ENCODE data around the gene RBM18. TPM values are rescaled to one million over a fixed set of nuclear protein-coding genes. Genes with fewer than 3 reads are reported as not detected.

The RBM18 gene
- total and polyA plus RNA-seq, 2 of the 4 experiments (the other 2 are of a cell fraction): 8.4 to 15.6 TPM

GRCh38 chr9:122258886-122259415 is 5.7 kb downstream of the RBM18 start:
- no peak overlapping the region for H4K5ac ChIP-seq (ENCODE audit: low read depth, low read length)
- H4K20me1 ChIP-seq (ENCODE audit: insufficient read depth, low read length): no peaks in the 10 kb centered on the region
- no peak overlapping the region for H3K4ac ChIP-seq (ENCODE audit: low read depth, low read length)
- ChIA-PET CTCF (no interaction called here), POLR2A (ENCODE audit: unreplicated experiment) (no interaction called here)
- no peaks in the 10 kb centered on the region for H3K4me1 ChIP-seq (ENCODE audit: control insufficient read depth, insufficient read depth, low read length)
- H3K27ac ChIP-seq (ENCODE audit: insufficient read depth, low read length): no peak overlapping the region
- intact Hi-C loops (cut with micrococcal nuclease) (no loop called here), in situ Hi-C loops (cut with MboI; ENCODE audit: low sequenced_read_pairs) (no loop called here), dilution Hi-C loops (cut with HindIII; ENCODE audit: low sequenced_read_pairs, unreplicated experiment) (no loop called here)
- no peak overlapping the region for H3K4me3 ChIP-seq (ENCODE audit: insufficient read depth, low read depth, low read length)
- DNase-seq: no peak
- H2AFZ ChIP-seq (replicated peaks; ENCODE audit: low read length, poor library complexity): no peak overlapping the region
- no peak overlapping the region for H2BK20ac ChIP-seq (ENCODE audit: low read depth, low read length)
- no peak overlapping the region for H2AK5ac ChIP-seq (ENCODE audit: low read depth, low read length)
- H2AK9ac ChIP-seq (replicated peaks; ENCODE audit: low read depth, low read length, poor library complexity): no peak overlapping the region
- H2BK5ac ChIP-seq (ENCODE audit: low read depth, low read length, poor library complexity, severe bottlenecking): no peak overlapping the region
- H3K23ac ChIP-seq (ENCODE audit: low read depth, low read length): no peak overlapping the region
- H3K9me3 ChIP-seq (ENCODE audit: control insufficient read depth, insufficient read depth, low read length): no peaks in the 10 kb centered on the region
- H3K9ac ChIP-seq (ENCODE audit: low read depth, low read length): no peak overlapping the region
- TF ChIP-seq NFE2L2 (IDR thresholded peaks at IDR 0.05; ENCODE audit: low read depth, low read length) (no peak), MXI1 (IDR thresholded peaks at IDR 0.05; ENCODE audit: borderline replicate concordance, low read depth, low read length) (no peak), BHLHE40 (IDR thresholded peaks at IDR 0.05; ENCODE audit: low read depth, low read length) (no peak), FOS (IDR thresholded peaks at IDR 0.05; ENCODE audit: low read depth, low read length) (no peak), CEBPB (IDR thresholded peaks at IDR 0.05; ENCODE audit: low read depth, low read length) (no peak), SMC3 (IDR thresholded peaks at IDR 0.05; ENCODE audit: low read depth, low read length) (no peak), POLR2A (IDR thresholded peaks at IDR 0.05; ENCODE audit: low read depth, low read length) (no peak), MAZ (IDR thresholded peaks at IDR 0.05; ENCODE audit: borderline replicate concordance, low read depth, low read length) (no peak), MAFK (IDR thresholded peaks at IDR 0.05; ENCODE audit: low read depth, low read length) (no peak), RCOR1 (IDR thresholded peaks at IDR 0.05; ENCODE audit: insufficient replicate concordance, low read length) (no peak), RFX5 (IDR thresholded peaks at IDR 0.05; ENCODE audit: low read depth, low read length) (no peak), CHD1 (IDR thresholded peaks at IDR 0.05; ENCODE audit: low read depth, low read length) (no peak), ELK1 (IDR thresholded peaks at IDR 0.05; ENCODE audit: borderline replicate concordance, low read depth, low read length) (no peak), RAD21 (IDR thresholded peaks at IDR 0.05; ENCODE audit: low read length) (no peak)
- TF ChIP-seq, protein P1, sequence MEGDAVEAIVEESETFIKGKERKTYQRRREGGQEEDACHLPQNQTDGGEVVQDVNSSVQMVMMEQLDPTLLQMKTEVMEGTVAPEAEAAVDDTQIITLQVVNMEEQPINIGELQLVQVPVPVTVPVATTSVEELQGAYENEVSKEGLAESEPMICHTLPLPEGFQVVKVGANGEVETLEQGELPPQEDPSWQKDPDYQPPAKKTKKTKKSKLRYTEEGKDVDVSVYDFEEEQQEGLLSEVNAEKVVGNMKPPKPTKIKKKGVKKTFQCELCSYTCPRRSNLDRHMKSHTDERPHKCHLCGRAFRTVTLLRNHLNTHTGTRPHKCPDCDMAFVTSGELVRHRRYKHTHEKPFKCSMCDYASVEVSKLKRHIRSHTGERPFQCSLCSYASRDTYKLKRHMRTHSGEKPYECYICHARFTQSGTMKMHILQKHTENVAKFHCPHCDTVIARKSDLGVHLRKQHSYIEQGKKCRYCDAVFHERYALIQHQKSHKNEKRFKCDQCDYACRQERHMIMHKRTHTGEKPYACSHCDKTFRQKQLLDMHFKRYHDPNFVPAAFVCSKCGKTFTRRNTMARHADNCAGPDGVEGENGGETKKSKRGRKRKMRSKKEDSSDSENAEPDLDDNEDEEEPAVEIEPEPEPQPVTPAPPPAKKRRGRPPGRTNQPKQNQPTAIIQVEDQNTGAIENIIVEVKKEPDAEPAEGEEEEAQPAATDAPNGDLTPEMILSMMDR (conservative IDR thresholded peaks at IDR 0.05; ENCODE audit: low read depth, low read length): no peak
- TF ChIP-seq, protein P2, sequence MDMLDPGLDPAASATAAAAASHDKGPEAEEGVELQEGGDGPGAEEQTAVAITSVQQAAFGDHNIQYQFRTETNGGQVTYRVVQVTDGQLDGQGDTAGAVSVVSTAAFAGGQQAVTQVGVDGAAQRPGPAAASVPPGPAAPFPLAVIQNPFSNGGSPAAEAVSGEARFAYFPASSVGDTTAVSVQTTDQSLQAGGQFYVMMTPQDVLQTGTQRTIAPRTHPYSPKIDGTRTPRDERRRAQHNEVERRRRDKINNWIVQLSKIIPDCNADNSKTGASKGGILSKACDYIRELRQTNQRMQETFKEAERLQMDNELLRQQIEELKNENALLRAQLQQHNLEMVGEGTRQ (IDR thresholded peaks at IDR 0.05; ENCODE audit: low read depth, low read length): no peak
- H3K18ac ChIP-seq (ENCODE audit: low read depth, low read length): no peak overlapping the region
- H4K8ac ChIP-seq (ENCODE audit: low read depth in 2 of 2, low read length in 2 of 2): no peak overlapping the region
- H3K14ac ChIP-seq (replicated peaks; ENCODE audit: low read depth, low read length): no peak overlapping the region
- no peak overlapping the region for H2BK120ac ChIP-seq (ENCODE audit: low read depth, low read length)
- whole genome bisulfite sequencing, 2 experiments (ENCODE audit: extremely low coverage in 2 of 2, insufficient read length in 1 of 2): no CpG with 5 or more reads among the region's 2 CpGs
- no TSS peak for BruUV-seq (replicated peaks)
- peaks cover 14% of the 10 kb centered on the region; the same call in 1 of the 2 replicates for H3K9me1 ChIP-seq (ENCODE audit: insufficient read depth, low read length)
- peaks cover 21 to 57% of the 10 kb centered on the region in 2 experiments for H3K79me1 ChIP-seq (ENCODE audit: low read depth in 1 of 2, low read length in 2 of 2)
- H3K27me3 ChIP-seq (ENCODE audit: control insufficient read depth, insufficient read depth, low read length): no peaks in the 10 kb centered on the region
- no peak overlapping the region for H2BK15ac ChIP-seq (ENCODE audit: low read depth, low read length)
- H4K91ac ChIP-seq (ENCODE audit: insufficient read depth, low read depth, low read length): no peak overlapping the region
- H3K56ac ChIP-seq (ENCODE audit: extremely low read depth, insufficient read depth, low read length): no peak overlapping the region
- no peak overlapping the region for H3K4me2 ChIP-seq (ENCODE audit: low read depth, low read length)
- H3K36me3 ChIP-seq (ENCODE audit: control insufficient read depth, insufficient read depth, low read length): peaks cover 13% of the 10 kb centered on the region
- ATAC-seq (ENCODE audit: low read depth): no peak

Measured in IMR-90 (cell line).